MM.1S (cell line): ENCODE data around the gene MME.

Experiments
- DNase-seq: peaks from one replicate; pipeline ENCODE4 v3.0.0-alpha.2; 2015
- H2AFZ ChIP-seq: fragments of 300-600 bp; sonication (generic); 2 replicates; pipeline ENCODE4 v1.6.0; 2016; ENCODE audit warnings: antibody characterized with exemption, low read length
- H3F3A ChIP-seq: fragments of 300-600 bp; sonication (generic); 2 replicates; pipeline ENCODE4 v1.6.1; 2016; ENCODE audit warnings: mild to moderate bottlenecking, antibody characterized with exemption, low read length, moderate library complexity, mixed read lengths; ENCODE audit not compliant: insufficient read depth
- H3K27ac ChIP-seq: fragments of 300-600 bp; sonication (generic); 2 replicates; pipeline ENCODE4 v1.5.1; 2016; ENCODE audit warnings: mild to moderate bottlenecking, low read length
- H3K27me3 ChIP-seq: fragments of 300-600 bp; sonication (generic); replicated peaks from 2 replicates; pipeline ENCODE4 v1.6.0; 2016; ENCODE audit warnings: low read length; ENCODE audit not compliant: insufficient read depth
- H3K36me3 ChIP-seq: fragments of 300-600 bp; sonication (generic); replicated peaks from 2 replicates; pipeline ENCODE4 v1.6.1; 2016; ENCODE audit warnings: mild to moderate bottlenecking, low read length, mixed read lengths; ENCODE audit not compliant: insufficient read depth
- H3K4me1 ChIP-seq: fragments of 300-600 bp; sonication (generic); 2 replicates; pipeline ENCODE4 v1.6.1; 2016; ENCODE audit warnings: low read length, mixed read lengths
- H3K4me2 ChIP-seq: fragments of 300-600 bp; sonication (generic); 2 replicates; pipeline ENCODE4 v1.6.0; 2016; ENCODE audit warnings: low read depth, low read length
- H3K4me3 ChIP-seq: fragments of 300-600 bp; sonication (generic); 2 replicates; pipeline ENCODE4 v1.5.1; 2016; ENCODE audit warnings: low read length, mixed read lengths
- H3K79me2 ChIP-seq: fragments of 300-600 bp; sonication (generic); 2 replicates; pipeline ENCODE4 v1.6.1; 2016; ENCODE audit warnings: mixed run types, low read length, mixed read lengths
- H3K9ac ChIP-seq: fragments of 300-600 bp; sonication (generic); 2 replicates; pipeline ENCODE4 v1.6.1; 2016; ENCODE audit warnings: low read length, mixed read lengths
- H3K9me2 ChIP-seq: fragments of 300-600 bp; sonication (generic); replicated peaks from 2 replicates; pipeline ENCODE4 v1.6.1; 2016; ENCODE audit warnings: mild to moderate bottlenecking, low read length, mixed read lengths; ENCODE audit not compliant: insufficient read depth
- H3K9me3 ChIP-seq: fragments of 300-600 bp; sonication (generic); replicated peaks from 2 replicates; pipeline ENCODE4 v1.6.1; 2016; ENCODE audit warnings: mild to moderate bottlenecking, low read length, mixed read lengths; ENCODE audit not compliant: insufficient read depth
- H4K20me1 ChIP-seq: fragments of 300-600 bp; sonication (generic); 2 replicates; pipeline ENCODE4 v1.6.1; 2016; ENCODE audit warnings: mild to moderate bottlenecking, low read length, moderate library complexity, mixed read lengths; ENCODE audit not compliant: insufficient read depth
- CTCF ChIP-seq: fragments of 300-600 bp; sonication (generic); IDR thresholded peaks from 2 replicates; pipeline ENCODE4 v1.5.1; 2016; ENCODE audit warnings: antibody characterized with exemption, low read length, mixed read lengths
- EZH2 ChIP-seq: fragments of 300-600 bp; sonication (generic); optimal IDR thresholded peaks from 2 replicates; pipeline ENCODE3; 2017; ENCODE audit warnings: low read depth, mild to moderate bottlenecking, antibody characterized with exemption, low read length, mixed read lengths
- EZH2phosphoT487 ChIP-seq: fragments of 300-600 bp; sonication (generic); IDR thresholded peaks from 2 replicates; pipeline ENCODE4 v1.6.1; 2018; ENCODE audit warnings: antibody characterized with exemption, low read length

The MME gene

GRCh38 chr3:155208183-155208800, 128.2 kb downstream of the MME start:
- Histone ChIP-seq H3K4me2 (no peak overlapping the region), H3K27me3 (no peaks in the 10 kb centered on the region), H4K20me1 (no peaks in the 10 kb centered on the region), H3K9ac (no peak overlapping the region), H3K4me3 (no peak overlapping the region), H2AFZ (no peak overlapping the region), H3K27ac (no peak overlapping the region), H3K9me3 (no peaks in the 10 kb centered on the region), H3K36me3 (no peaks in the 10 kb centered on the region), H3K4me1 (no peaks in the 10 kb centered on the region), H3F3A (no peaks in the 10 kb centered on the region), H3K9me2 (no peaks in the 10 kb centered on the region), H3K79me2 (no peaks in the 10 kb centered on the region)
- peak; percentile 17 for DNase-seq
- no peak for TF ChIP-seq EZH2phosphoT487
- TF ChIP-seq EZH2: no peak
- TF ChIP-seq CTCF: no peak

GRCh38 chr3:155210736-155211135, 130.6 kb downstream of the MME start:
- Histone ChIP-seq H3K4me2 (no peak overlapping the region), H3K36me3 (no peaks in the 10 kb centered on the region), H2AFZ (no peak overlapping the region), H3K4me1 (no peaks in the 10 kb centered on the region), H3F3A (no peaks in the 10 kb centered on the region), H3K27me3 (no peaks in the 10 kb centered on the region), H3K79me2 (no peaks in the 10 kb centered on the region), H3K9me3 (no peaks in the 10 kb centered on the region), H3K9me2 (no peaks in the 10 kb centered on the region), H4K20me1 (no peaks in the 10 kb centered on the region), H3K4me3 (no peak overlapping the region), H3K27ac (no peak overlapping the region), H3K9ac (no peak overlapping the region)
- no peak for DNase-seq
- TF ChIP-seq CTCF (no peak), EZH2 (no peak), EZH2phosphoT487 (no peak)

GRCh38 chr3:155211266-155211665, 131.1 kb downstream of the MME start:
- H3K4me3 ChIP-seq: no peak overlapping the region
- H3K27ac ChIP-seq: no peak overlapping the region
- no peak overlapping the region for H2AFZ ChIP-seq
- H4K20me1 ChIP-seq: no peaks in the 10 kb centered on the region
- no peaks in the 10 kb centered on the region for H3K79me2 ChIP-seq
- H3K9me3 ChIP-seq: no peaks in the 10 kb centered on the region
- no peak overlapping the region for H3K4me2 ChIP-seq
- no peaks in the 10 kb centered on the region for H3K9me2 ChIP-seq
- H3K27me3 ChIP-seq: no peaks in the 10 kb centered on the region
- H3K9ac ChIP-seq: no peak overlapping the region
- H3K36me3 ChIP-seq: no peaks in the 10 kb centered on the region
- no peak for TF ChIP-seq EZH2phosphoT487
- TF ChIP-seq EZH2: no peak
- TF ChIP-seq CTCF: no peak
- no peak for DNase-seq
- H3K4me1 ChIP-seq: no peaks in the 10 kb centered on the region
- H3F3A ChIP-seq: no peaks in the 10 kb centered on the region
